Kidney glomerular epithelial cell (primary cell): ENCODE data around the gene PCDHA1.

Source experiments
- DNase-seq: peaks from one replicate; lab custom pipeline; 2025; lab: John Stamatoyannopoulos, UW

The PCDHA1 gene

GRCh38 chr5:140988608-140989007 is 202.7 kb downstream of the PCDHA1 start:
- DNase-seq: no peak

DNA sequence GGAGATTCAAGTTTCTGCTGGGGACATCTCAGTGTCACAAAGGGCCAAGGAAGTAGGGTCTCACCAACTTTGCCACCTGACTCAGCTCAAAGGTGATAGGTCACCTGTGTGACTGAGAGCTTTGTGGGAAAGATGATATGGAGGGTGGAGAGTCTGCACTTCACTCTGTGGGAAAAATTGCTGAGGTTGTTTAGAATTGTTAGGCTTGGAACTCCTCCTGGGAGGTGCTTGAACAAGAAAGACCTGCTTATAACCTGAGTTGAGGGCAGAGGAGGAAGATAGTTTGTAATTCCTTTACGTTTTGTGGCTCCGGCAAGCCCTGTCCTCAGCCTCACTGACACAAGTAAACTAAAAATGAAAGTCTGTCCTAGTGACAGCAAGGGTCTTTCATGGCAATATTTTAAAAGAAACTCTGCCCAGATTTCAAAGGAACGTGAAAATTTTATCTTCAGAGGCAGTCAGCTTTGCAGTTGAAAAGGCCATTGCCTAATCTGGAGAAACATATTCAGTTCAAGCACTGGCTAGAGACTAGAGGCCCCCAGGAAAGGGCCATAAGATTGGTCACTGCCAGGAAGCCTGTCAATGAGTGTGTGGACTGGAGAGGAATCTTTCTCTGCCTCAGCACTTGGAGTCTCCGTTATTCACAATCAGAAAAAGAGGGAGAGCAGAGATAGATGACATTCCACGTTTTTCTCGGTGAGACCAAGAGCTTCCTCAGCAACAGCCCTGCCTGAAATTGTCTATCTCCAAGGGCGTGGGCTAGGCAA is 203.5 kb downstream of the PCDHA1 start:
- DNase-seq: no peak

GRCh38 chr5:140992828-140993227 is 206.9 kb downstream of the PCDHA1 start:
- no peak for DNase-seq

DNA sequence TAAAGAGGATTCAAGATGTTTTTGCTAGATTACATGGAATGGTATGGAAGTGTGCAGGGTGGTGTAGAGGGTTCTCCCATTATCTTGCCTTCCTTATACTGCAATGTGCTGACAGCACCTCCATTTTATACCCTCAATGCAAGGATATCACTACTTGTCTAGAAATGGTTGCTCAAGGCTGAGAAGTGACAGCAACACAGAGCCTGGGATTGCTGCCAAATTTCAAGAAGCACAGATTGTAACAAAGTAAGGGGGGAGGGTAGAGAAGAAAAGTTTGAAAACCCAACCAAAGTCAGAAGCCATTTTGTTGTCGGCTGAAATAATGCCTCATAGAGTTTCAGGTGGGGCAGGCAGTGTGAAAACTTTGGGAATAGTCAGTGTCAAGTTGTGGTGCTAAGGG is 210.1 kb downstream of the PCDHA1 start:
- no peak for DNase-seq

DNA sequence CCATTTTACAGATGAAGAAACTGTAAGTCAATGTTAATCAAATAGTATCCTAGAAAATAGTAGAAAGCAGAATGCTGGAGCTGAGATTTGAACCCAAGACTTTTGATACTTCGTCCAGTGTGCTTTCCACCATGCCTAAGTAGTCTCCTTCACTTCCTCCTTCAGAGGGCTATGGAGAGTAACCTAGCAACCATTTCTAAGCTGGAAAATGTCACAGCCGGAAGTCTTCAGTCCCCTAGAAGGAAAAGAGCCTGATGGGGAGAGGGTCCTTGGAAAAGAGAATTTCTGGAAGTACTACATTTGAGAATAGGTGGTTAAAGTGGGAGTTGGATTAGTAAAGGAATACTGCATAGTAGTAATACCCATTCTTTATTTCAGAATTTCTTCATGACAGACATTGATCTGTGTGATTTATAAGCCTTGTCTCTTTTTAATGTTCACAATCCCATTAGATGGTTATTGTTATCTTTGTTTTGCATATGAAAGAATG is 213.0 kb downstream of the PCDHA1 start:
- DNase-seq: no peak

DNA sequence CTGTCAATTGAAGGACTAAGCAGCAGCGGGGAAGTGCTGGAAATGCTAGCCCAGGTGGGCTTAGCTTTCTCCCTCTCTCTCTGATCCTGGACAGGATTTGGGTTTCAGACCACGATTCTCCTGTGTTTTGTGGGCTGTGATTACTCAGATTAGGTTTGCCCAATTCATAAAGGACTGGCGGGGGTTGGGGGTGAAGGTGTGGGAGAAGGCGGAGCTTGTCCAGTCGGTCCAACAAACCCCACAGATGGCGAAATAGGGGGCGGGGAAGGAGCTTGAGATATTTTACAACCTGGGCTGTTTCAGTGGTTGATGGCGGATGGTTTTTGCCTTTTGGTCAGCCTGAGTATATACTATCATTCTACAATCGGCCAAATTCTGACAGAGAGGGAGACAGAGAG is 215.5 kb downstream of the PCDHA1 start:
- DNase-seq: peak; percentile 51

GRCh38 chr5:141001844-141002604 is 216.1 kb downstream of the PCDHA1 start:
- DNase-seq: peak; percentile 51

DNA sequence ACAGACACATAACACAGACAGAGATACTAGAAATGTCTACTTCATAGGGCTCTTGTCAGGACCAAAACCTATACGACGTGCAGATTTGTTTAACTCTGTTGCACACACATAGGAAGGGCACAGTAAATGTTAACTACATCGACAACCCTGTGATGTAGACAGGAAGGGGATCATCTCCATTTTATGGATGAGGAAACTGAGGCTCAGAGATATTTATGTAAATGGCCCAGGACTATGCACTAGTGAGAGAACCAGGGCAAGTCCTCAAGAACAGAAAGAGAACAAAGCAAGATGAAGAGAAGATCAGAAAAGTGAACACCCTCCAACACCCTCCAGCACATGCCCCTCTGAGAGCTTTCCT is 216.6 kb downstream of the PCDHA1 start:
- DNase-seq: no peak

DNA sequence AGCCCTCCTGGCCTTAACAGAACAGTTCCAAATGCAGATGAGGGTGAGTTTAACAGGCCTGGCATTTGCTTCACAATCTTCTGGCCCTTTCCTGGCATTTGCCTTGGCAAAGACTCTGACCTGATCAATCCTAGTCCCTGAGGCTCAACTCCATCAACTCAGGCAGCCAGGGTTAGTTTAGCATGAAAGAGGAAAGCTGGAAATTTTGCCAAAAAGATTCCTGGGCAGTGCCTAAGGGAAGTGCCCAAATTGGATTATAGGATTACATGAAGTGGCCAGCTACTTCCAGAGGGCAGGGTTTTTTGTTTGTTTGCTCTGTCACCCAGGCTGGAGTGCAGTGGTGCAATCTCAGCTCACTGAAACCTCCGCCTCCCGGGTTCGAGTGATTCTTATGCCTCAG is 217.1 kb downstream of the PCDHA1 start:
- DNase-seq: no peak

GRCh38 chr5:141003791-141004611 is 218.1 kb downstream of the PCDHA1 start:
- peak; percentile 88 for DNase-seq

DNA sequence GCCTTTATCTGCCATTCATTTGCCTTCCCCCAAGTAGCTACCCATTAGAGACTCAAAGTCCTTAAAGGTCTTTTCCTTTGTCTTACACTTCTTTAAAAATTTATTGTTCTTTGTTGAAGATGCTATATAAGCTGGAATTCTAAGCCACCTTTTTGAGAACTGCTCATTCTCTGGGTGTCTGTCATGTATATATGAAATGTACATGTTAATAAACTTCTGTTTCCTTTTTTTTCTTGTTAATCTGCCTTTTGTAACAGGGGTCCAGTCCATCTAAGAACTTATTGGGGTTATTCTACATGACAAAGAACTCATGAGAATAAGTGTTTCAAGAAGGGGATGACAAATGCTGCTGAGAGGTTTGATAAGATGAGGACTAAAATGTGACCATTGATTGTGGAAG is 221.9 kb downstream of the PCDHA1 start:
- no peak for DNase-seq

- no peak for DNase-seq
Observed at GRCh38 chr5:141010047-141010793, 224.3 kb downstream of the PCDHA1 start.

DNA sequence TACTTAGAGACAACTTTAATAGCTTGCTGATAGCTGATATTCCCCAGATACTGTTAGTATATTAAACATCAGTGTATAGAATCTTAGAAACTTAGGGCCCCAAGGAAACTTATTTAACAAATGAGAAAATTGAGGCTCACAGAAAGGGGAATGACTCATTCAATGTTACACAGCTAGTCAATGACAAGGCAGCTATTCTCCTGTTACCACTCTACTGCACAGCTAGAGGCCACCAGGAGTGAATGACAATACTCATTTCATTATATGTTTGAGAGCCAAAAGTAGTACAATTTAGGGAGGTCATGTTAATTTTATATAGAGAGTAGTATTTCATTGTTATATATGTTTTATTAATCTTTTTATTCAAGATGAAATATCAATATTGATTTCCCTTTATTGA is 232.0 kb downstream of the PCDHA1 start:
- no peak for DNase-seq

- no peak for DNase-seq
Observed at GRCh38 chr5:141022384-141022783, 236.4 kb downstream of the PCDHA1 start.

GRCh38 chr5:141031006-141031405 is 245.1 kb downstream of the PCDHA1 start:
- DNase-seq: no peak

- no peak for DNase-seq
Observed at GRCh38 chr5:141032626-141033025, 246.7 kb downstream of the PCDHA1 start.

DNA sequence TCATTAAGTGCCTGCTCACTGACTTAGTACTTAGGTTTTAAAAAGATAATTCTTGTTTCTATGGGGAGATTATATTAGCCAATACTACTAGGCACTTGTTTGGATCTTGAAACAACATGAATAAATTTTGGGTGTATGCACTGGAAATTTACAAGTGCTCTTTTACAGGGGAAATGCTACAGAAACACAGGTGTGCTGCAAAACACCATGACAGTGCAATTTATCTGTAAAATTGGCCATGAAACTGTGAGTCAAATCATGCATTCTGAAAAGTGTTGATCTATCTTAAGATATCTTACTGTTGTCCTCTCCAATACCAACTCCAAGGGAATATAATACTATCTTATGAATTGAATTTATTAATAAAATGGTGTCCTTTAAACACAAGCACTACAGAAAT is 253.1 kb downstream of the PCDHA1 start:
- DNase-seq: no peak

- DNase-seq: peak; percentile 21
Observed at GRCh38 chr5:141039517-141039916, 253.6 kb downstream of the PCDHA1 start.

GRCh38 chr5:141040093-141040770 is 254.3 kb downstream of the PCDHA1 start:
- DNase-seq: peak; percentile 47

DNA sequence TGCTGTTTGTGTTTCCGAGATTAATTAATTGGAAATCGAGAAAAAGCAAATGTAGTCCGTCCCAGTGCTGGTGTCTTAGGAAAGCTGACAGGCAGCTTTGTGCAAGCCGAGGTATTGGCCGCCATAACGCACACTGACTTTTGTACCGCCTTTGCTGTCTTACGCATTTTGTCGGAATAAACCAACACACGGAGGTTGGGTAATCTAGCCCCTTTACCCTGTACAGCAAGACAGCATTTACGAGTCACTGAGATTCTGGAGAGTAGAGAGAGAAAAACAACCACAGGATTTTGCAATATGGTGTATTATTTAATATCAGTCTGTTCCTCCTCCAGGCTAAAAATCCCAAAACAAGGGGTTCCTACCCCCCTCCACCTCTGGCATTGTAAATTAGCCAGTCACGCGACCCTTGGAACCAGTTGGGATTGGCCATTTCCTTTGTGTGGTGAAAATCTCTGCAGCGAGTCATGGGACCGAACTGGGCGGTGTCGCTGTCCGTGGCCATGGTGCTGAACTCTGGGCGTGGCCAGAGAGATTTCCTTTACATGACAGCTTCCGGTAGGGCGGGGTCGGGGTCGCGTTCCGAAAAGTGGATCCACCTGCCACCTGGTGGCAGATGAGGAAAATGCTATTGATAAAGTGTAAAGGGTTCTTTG is 255.0 kb downstream of the PCDHA1 start:
- DNase-seq: peak; percentile 97

DNA sequence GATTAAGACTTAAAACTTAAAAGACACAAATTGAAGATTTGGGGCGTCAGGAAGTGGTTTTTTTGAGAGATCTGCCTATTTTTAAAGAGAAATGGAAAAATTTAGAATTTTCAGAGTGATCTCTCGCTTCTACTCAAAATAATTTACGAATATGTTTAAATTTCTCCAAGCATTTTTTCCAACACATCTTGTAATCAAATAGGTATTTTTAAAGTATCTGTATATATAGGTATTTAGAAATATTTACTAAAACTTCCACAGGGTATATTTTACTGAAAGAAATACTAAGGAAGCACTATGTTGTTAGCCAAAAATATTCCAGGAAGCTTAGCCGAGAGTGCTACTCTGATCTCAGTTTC is 255.5 kb downstream of the PCDHA1 start:
- no peak for DNase-seq
